Progenitor cell of endocrine pancreas (in vitro differentiated cells): ENCODE data around the gene PDE3A. TPM values are rescaled to one million over a fixed set of nuclear protein-coding genes. Genes with fewer than 3 reads are reported as not detected.

Experiments
- DNase-seq: peaks from one replicate; pipeline ENCODE4 v3.0.0; 2021; ENCODE audit warnings: low spot score; ENCODE audit not compliant: unreplicated experiment
- H3K27ac Mint-ChIP-seq: 2 replicates; pipeline ENCODE4 v1.8.0; 2021; ENCODE audit warnings: mild to moderate bottlenecking, moderate library complexity, mixed read lengths
- H3K27me3 Mint-ChIP-seq: 2 replicates; pipeline ENCODE4 v1.8.0; 2021; ENCODE audit warnings: mixed read lengths
- H3K36me3 Mint-ChIP-seq: 2 replicates; pipeline ENCODE4 v1.8.0; 2022; ENCODE audit warnings: mixed read lengths; ENCODE audit not compliant: insufficient read depth
- H3K4me1 Mint-ChIP-seq: 2 replicates; pipeline ENCODE4 v1.8.0; 2021; ENCODE audit warnings: low read depth, mixed read lengths
- H3K4me3 Mint-ChIP-seq: 2 replicates; pipeline ENCODE4 v1.8.0; 2021; ENCODE audit warnings: low read depth, mild to moderate bottlenecking, moderate library complexity, mixed read lengths
- H3K9me3 Mint-ChIP-seq: 2 replicates; pipeline ENCODE4 v1.8.0; 2021; ENCODE audit warnings: low read depth, mixed read lengths
- total RNA-seq: library from RNA; stranded (reverse); gene quantifications from 2 replicates; pipeline ENCODE4 v1.2.1, GENCODE V29; 2021
- TF ChIP-seq, protein P1 (sequence below): fragments of 200-600 bp; sonication (generic); IDR thresholded peaks from one replicate; pipeline ENCODE4 v1.5.0; 2021; ENCODE audit warnings: antibody characterized with exemption, mild to moderate bottlenecking; ENCODE audit not compliant: unreplicated experiment

Gene PDE3A
- total RNA-seq, 1 donor from 2014 or later = 121 TPM

DNA sequence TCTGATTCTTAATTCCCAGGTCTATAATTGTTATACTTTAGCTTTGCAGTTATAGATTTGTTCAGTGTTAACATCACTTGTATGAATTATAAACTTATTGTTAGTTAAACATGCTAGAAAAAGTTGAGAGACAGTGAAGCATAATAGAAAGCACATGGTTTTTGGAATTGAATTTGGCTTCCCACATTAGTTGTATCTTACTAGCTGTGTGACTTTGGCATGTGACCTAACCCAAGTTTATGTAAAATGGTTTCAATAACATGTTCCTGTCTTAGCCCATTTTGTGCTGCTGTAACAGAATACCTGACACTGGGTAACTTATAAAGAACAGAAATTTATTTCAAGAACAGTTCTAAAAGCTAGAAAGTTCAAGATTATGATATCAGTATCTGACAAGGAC, 146.3 kb downstream of the PDE3A start:
- Mint-ChIP-seq H3K27me3 (no peaks in the 10 kb centered on the region), H3K36me3 (peaks cover 14% of the 10 kb centered on the region), H3K27ac (peak overlapping the region; percentile 56), H3K9me3 (peaks cover 8% of the 10 kb centered on the region), H3K4me1 (peaks cover 3% of the 10 kb centered on the region), H3K4me3 (no peak overlapping the region)
- TF ChIP-seq, protein P1, sequence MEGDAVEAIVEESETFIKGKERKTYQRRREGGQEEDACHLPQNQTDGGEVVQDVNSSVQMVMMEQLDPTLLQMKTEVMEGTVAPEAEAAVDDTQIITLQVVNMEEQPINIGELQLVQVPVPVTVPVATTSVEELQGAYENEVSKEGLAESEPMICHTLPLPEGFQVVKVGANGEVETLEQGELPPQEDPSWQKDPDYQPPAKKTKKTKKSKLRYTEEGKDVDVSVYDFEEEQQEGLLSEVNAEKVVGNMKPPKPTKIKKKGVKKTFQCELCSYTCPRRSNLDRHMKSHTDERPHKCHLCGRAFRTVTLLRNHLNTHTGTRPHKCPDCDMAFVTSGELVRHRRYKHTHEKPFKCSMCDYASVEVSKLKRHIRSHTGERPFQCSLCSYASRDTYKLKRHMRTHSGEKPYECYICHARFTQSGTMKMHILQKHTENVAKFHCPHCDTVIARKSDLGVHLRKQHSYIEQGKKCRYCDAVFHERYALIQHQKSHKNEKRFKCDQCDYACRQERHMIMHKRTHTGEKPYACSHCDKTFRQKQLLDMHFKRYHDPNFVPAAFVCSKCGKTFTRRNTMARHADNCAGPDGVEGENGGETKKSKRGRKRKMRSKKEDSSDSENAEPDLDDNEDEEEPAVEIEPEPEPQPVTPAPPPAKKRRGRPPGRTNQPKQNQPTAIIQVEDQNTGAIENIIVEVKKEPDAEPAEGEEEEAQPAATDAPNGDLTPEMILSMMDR = no peak
- DNase-seq = no peak

DNA sequence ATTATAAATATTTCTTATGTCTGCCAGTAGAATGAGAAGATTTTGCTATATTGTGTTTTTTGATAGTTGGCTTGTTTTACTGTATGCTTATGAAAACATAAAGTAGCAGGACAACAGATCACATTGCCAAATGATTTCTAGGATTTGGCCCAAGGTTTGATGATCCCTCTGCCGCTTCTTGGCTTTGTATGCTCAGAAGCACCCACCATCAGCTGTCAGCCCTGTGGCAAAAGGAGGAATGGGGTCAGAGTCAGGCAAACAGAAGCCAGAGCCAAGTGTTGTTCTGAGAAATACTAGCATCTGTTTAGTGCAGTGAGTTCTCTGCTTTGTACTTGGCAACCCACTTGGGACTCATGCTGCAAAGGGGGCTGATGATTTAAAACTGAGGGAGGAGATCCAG, 152.2 kb downstream of the PDE3A start:
- H3K27me3 Mint-ChIP-seq = no peaks in the 10 kb centered on the region
- peaks cover 9% of the 10 kb centered on the region for H3K4me1 Mint-ChIP-seq
- TF ChIP-seq, protein P1 = no peak
- no peak overlapping the region for H3K27ac Mint-ChIP-seq
- peaks cover 20% of the 10 kb centered on the region for H3K36me3 Mint-ChIP-seq
- H3K9me3 Mint-ChIP-seq = no peaks in the 10 kb centered on the region
- DNase-seq = no peak
- H3K4me3 Mint-ChIP-seq = no peak overlapping the region

DNA sequence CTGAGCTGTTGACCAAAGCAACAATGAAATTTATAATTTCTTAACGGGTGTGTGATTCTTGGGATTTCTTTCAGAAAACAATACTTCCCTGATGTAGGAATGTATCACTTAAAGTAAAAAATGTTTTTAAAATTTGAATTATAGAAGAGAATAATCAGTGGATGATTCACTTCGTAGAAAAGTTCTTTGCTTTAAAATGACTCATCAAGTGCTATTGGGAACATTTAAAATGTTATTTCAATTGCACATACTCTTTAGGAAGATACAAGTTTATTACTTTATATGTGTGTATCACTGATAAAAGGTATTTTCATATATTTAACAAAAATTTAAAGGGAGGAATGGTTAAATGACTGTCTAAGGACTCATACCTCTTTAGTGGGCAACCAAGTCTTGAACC, 155.3 kb downstream of the PDE3A start:
- peaks cover 19% of the 10 kb centered on the region for H3K4me1 Mint-ChIP-seq
- H3K9me3 Mint-ChIP-seq = no peaks in the 10 kb centered on the region
- H3K36me3 Mint-ChIP-seq = peaks cover 21% of the 10 kb centered on the region
- no peaks in the 10 kb centered on the region for H3K27me3 Mint-ChIP-seq
- no peak for DNase-seq
- no peak overlapping the region for H3K27ac Mint-ChIP-seq
- no peak overlapping the region for H3K4me3 Mint-ChIP-seq
- TF ChIP-seq, protein P1 = no peak

DNA sequence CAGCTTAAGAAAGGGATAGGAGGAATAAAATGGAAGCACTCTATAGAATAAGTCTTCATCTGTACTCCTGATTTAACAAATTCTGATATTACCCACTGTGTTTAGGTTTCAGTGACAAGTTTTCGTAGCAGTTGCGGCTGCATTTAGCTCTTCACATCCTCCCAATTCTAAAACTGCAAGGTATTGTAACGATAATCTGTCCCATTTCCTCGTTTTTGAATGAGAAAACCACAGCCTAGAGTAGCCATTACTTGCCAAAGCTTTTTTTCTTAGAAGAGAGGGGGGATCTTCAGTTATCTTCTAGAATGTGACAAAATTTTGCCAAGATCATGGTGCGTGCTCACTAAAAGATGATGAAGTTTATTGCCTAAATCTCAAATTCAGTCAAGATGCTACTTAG, 155.8 kb downstream of the PDE3A start:
- DNase-seq = no peak
- Mint-ChIP-seq H3K4me1 (peaks cover 19% of the 10 kb centered on the region), H3K9me3 (no peaks in the 10 kb centered on the region), H3K36me3 (peaks cover 21% of the 10 kb centered on the region), H3K27me3 (no peaks in the 10 kb centered on the region), H3K4me3 (no peak overlapping the region), H3K27ac (no peak overlapping the region)
- TF ChIP-seq, protein P1 = no peak

DNA sequence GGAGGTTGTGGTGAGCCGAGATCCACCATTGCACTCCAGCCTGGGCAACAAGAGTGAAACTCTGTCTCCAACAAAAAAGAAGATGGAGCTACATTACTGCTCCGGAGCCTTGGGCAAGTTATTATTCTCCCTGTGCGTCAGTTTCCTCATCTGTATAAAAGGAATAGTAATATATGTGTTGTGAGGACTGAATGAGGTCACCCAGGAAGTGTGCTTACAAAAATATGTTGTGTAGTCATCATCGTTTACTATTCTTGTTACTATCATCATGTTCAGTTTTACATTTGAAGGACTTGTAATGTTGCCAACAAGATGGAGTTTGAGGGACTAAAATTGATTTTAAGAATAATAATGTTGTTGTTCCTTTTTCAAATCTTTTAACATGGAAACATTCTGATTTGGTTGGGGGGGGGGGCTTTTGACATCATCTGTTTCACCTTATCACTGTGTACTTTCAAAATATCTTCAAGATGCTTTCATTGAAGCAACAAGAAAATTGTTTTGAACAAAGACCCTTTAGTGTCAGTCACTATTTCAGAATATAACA, 156.8 kb downstream of the PDE3A start:
- no peaks in the 10 kb centered on the region for H3K27me3 Mint-ChIP-seq
- TF ChIP-seq, protein P1 = no peak
- no peaks in the 10 kb centered on the region for H3K9me3 Mint-ChIP-seq
- H3K27ac Mint-ChIP-seq = peak overlapping the region; percentile 77
- peaks cover 16% of the 10 kb centered on the region for H3K4me1 Mint-ChIP-seq
- peaks cover 15% of the 10 kb centered on the region for H3K36me3 Mint-ChIP-seq
- H3K4me3 Mint-ChIP-seq = no peak overlapping the region
- DNase-seq = no peak
